ENCODE measurements around the gene KHDRBS2.

DNA sequence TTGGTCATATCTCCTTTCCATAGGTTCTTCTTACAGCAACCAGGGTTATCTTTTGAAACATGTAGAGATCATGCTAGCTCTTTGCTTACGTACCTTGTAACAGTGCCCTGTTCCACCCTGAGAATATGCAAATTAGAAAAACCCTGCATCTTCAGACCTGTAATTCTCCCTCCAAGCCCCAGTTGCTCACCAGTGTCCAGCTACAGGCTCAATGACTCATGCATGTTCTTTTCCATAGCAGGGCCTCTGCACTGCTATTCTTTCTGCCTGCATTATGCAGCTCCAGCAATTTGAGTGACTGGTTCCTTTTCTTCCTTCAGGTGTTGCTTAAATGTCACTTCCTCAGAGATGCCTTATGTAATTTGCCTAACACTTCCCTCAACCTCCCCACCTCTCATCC, 636.2 kb downstream of the KHDRBS2 start:
- TF ChIP-seq, protein P1, sequence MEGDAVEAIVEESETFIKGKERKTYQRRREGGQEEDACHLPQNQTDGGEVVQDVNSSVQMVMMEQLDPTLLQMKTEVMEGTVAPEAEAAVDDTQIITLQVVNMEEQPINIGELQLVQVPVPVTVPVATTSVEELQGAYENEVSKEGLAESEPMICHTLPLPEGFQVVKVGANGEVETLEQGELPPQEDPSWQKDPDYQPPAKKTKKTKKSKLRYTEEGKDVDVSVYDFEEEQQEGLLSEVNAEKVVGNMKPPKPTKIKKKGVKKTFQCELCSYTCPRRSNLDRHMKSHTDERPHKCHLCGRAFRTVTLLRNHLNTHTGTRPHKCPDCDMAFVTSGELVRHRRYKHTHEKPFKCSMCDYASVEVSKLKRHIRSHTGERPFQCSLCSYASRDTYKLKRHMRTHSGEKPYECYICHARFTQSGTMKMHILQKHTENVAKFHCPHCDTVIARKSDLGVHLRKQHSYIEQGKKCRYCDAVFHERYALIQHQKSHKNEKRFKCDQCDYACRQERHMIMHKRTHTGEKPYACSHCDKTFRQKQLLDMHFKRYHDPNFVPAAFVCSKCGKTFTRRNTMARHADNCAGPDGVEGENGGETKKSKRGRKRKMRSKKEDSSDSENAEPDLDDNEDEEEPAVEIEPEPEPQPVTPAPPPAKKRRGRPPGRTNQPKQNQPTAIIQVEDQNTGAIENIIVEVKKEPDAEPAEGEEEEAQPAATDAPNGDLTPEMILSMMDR (IDR thresholded peaks at IDR 0.05), result no peak
- TF ChIP-seq POLR2A (IDR thresholded peaks at IDR 0.05), result no peak
